ENCODE data around the gene SRP68.

The SRP68 gene

DNA sequence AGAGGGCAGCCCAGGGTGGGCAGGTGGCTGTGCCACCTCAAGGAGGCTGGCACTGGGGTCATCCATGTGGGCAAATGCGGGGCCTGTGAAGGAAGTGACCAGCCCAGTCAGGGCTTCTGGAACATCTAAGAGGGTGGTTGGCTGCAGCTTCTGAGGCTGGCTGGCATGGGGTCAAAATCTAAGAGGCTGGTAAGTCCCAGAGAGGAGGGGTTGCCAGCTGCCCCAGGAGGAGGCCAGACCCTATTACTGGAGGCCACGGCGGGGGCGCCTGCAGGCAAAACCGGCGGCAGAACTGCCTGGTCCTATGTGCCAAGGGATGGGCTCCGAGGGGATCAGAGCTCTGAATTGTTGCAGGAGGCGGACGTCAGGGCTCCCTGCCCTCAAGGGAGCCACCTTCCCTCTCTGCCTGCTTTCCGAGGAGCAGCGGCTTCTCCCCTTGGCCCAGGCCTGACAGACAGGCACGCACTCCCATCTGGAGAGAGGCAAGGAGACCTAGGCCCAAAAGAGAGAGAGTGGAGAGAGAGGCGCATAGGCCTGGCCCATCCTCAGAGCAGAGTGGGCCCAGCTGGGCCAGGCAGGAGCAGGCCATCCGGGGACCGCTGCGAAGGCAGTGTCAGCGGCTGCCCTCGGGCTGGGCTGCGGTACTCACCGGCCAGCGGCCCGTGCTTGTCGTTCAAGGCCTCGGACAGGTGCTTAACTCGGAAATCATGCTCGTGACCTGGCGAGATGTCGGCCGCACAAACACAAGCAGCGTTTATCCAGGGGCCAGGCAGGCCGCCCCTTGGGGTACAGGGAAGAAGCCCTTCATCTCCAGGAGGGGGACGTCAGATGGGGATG is 17.6 kb upstream of the SRP68 start:
- H3K4me3 ChIP-seq (ENCODE audit: low read depth, low read length): no peak overlapping the region

DNA sequence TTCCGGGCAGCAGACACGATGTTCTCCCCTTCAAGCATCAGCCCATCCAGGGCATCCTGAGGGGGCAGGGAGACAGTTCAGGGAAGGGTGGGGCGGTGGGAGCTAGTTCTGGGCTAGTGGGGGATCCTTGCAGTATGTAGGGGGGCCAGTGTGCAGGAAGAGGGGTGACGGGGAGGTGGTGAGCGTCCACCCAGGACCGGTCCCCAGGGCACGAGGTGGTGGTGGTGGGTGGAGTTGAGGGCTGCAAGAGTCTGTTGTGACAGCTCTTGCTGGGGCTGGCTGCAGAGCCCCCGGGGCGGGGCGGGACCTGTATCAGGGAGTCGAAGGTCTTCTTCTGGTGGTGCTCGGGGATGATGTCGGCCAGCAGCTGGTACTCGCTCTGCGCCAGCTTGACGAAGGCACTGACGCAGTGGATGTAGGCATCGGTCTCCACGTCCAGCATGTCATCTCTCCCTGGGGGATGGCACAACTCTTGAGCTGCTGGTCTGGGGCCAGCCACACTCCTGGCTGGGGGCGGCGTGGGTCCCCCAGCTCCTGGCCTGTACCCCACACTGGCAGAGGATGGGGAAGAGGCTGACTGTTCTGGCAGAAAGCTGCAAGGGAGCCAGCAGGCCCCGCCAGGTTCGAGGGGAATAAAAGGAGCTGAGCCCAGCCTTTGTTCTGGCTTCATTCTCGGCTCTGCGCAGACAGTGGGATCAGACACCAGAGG is 16.7 kb upstream of the SRP68 start:
- no peak for DNase-seq (ENCODE audit: low read depth)

More for the DNA sequence above, 17.6 kb upstream of the SRP68 start:
- no peak for TF ChIP-seq CTCF (IDR thresholded peaks at IDR 0.05; ENCODE audit: insufficient read depth, low read depth, low read length, missing control alignments)
- no peak for DNase-seq (ENCODE audit: low read depth)

DNA sequence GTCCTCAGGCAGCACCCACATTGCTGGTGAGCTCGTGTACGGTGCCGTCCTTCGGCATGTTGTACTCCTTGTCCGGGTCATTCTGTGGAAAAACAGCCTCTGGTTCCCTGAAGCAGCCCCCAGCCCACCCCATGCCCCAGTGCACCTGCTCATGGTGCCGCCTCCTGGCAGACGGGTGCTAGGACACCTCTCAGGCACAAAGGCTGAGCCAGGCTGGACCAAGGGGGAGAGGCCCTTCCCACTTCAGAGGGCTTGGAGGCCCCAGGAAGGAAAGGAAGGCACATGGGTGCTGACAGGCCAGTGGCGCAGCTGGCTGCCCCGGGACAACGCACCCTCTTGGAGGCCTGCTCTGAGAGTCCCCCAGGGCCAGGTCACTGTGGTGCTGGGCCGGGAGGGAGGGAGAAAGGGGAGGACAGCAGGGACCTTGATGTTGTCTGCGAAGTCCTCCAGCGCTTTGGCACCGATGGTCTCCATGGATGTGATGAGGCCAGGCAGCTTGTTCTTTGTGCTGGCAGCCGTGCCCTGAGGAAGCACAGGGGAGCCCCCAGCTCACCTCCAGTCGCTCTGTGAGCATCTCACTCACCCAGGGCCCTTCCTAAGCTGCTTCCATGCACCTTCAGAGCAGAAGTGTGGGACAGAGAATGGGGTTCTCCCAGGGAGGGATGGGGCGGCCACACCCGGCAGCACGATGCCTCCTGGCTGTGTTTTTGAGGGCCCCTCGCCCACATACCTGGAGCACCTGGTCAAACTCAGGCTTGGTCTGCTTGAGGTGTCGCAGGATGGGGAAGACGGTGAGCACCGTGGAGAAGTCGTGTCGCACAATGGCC is 15.9 kb upstream of the SRP68 start:
- H3K4me3 ChIP-seq (ENCODE audit: low read depth, low read length): no peak overlapping the region
- no peak for DNase-seq (ENCODE audit: low read depth)
- TF ChIP-seq CTCF (IDR thresholded peaks at IDR 0.05; ENCODE audit: insufficient read depth, low read depth, low read length, missing control alignments): no peak

More for the DNA sequence above, 16.7 kb upstream of the SRP68 start:
- no peak overlapping the region for H3K4me3 ChIP-seq (ENCODE audit: low read depth, low read length)
- no peak for TF ChIP-seq CTCF (IDR thresholded peaks at IDR 0.05; ENCODE audit: insufficient read depth, low read depth, low read length, missing control alignments)

DNA sequence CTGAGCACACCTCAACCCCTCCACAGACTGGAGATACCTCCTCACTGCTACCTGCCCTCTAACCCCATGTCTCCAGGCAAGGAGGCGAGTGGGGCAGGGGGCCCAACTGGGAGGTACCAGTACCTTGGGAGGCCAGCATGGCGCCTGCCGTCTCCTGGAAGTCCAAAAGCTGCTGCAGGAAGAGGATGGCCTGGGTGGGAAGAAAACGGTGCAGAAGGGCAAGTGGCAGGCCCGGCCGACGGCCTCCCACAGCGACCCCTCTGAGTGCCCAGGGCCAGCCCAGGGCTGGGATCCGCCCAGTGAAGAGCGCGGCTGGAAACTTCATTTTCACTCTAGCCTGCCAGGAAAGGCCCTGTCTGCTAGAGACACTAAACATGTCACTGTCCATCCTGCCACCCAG is 15.2 kb upstream of the SRP68 start:
- TF ChIP-seq CTCF (IDR thresholded peaks at IDR 0.05; ENCODE audit: insufficient read depth, low read depth, low read length, missing control alignments): no peak
- DNase-seq (ENCODE audit: low read depth): no peak
- no peak overlapping the region for H3K4me3 ChIP-seq (ENCODE audit: low read depth, low read length)

- TF ChIP-seq CTCF (IDR thresholded peaks at IDR 0.05; ENCODE audit: insufficient read depth, low read depth, low read length, missing control alignments): no peak
- H3K4me3 ChIP-seq (ENCODE audit: low read depth, low read length): no peak overlapping the region
- DNase-seq (ENCODE audit: low read depth): no peak
These were observed 14.1 kb upstream of the SRP68 start for GRCh38 chr17:76086384-76086783.

- TF ChIP-seq CTCF (IDR thresholded peaks at IDR 0.05; ENCODE audit: insufficient read depth, low read depth, low read length, missing control alignments): no peak
- no peak overlapping the region for H3K4me3 ChIP-seq (ENCODE audit: low read depth, low read length)
- no peak for DNase-seq (ENCODE audit: low read depth)
These were observed 13.5 kb upstream of the SRP68 start for GRCh38 chr17:76085731-76086366.

All from GM12865 (cell line).